ENCODE results near the gene LMNTD2. TPM values are rescaled to one million over a fixed set of nuclear protein-coding genes. Genes with fewer than 3 reads are reported as not detected.

The LMNTD2 gene
- total and polyA plus RNA-seq, 2 donors (not counting 3 experiments of a cell fraction or from before 2014, with no cell fraction given) = 2.1 to 2.6 TPM

DNA sequence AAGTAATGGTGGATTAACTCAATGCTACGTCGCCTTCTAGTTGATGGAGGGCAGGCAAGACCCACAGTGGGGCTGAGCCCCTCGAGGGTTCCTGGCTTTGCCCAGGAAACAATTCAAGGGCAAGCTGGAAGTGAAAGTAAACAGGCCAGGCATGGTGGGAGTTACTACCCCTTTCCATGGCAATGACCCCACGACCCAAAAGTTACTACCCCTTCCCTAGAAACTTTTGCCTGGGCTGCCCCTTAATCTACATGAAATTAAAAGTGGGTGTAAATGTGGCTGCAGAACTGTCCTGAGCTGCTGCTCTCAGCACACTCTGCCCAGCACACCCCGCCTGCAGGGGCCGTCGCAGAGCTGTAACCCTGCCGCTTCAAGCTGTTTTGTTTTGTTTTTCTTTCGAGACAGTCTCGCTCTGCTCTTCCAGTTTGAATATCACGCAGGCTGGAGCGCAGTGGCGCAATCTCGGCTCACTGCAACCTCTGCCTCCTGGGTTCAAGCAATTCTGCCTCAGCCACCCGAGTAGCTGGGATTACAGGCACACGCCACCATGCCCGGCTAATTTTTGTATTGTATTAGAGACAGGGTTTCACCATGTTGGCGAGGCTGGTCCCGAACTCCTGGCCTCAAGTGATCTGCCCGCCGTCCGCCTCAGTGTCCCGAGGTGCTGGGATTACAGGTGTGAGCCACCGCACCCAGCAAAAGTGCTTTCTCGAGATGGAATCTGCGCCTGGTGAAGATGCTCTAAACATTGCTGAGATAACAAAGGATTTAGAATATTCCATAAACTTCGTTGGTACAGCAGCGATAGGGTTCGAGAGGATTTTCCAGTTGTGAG lies 47.6 kb downstream of the LMNTD2 start:
- Histone ChIP-seq H3K9me3 (replicated peaks; ENCODE audit: control insufficient read depth, insufficient read depth, low read length) (no peaks in the 10 kb centered on the region), H3K27ac (ENCODE audit: insufficient read depth, low read depth, low read length) (no peak overlapping the region), H2AFZ (ENCODE audit: low read depth, low read length) (no peak overlapping the region), H3K4me1 (ENCODE audit: control insufficient read depth, extremely low read depth, insufficient read depth, low read length) (no peaks in the 10 kb centered on the region), H3K79me2 (ENCODE audit: control insufficient read depth, insufficient read depth, low read length) (peaks cover 2% of the 10 kb centered on the region), H3K4me2 (ENCODE audit: insufficient read depth, low read length) (no peak overlapping the region), H3K4me3 (replicated peaks in 1 of 3; ENCODE audit: insufficient read depth in 1 of 3, low read depth in 1 of 3, low read length in 3 of 3) (no peak overlapping the region), H4K20me1 (replicated peaks; ENCODE audit: control insufficient read depth, extremely low read depth, insufficient read depth, low read length) (no peaks in the 10 kb centered on the region), H3K36me3 (ENCODE audit: control insufficient read depth in 2 of 2, extremely low read depth in 1 of 2, insufficient read depth in 2 of 2, low read length in 2 of 2) (no peaks in the 10 kb centered on the region), H3K27me3 (ENCODE audit: control insufficient read depth in 2 of 2, insufficient read depth in 2 of 2, low read length in 2 of 2) (no peaks in the 10 kb centered on the region), H3K9me1 (replicated peaks; ENCODE audit: control insufficient read depth, extremely low read depth, insufficient read depth, low read length) (no peaks in the 10 kb centered on the region), H3K9ac (replicated peaks; ENCODE audit: extremely low read depth, insufficient read depth, low read length) (no peak overlapping the region)
- DNase-seq (ENCODE audit: low read depth, low spot score) = no peak
- intact Hi-C loops (cut with micrococcal nuclease) = no loop called here
- dilution Hi-C loops (cut with MboI; ENCODE audit: extremely low pct_ligation_motif_present, low sequenced_read_pairs) = no loop called here
- FAIRE-seq = no peak
- ChIA-PET CTCF (no interaction called here), POLR2A (no interaction called here)
- TF ChIP-seq POLR2A (IDR thresholded peaks at IDR 0.05; ENCODE audit: low read depth, low read length) = no peak
- no peak for TF ChIP-seq JUN (IDR thresholded peaks at IDR 0.05; ENCODE audit: borderline replicate concordance, insufficient read depth, insufficient read length, low read depth)
- TF ChIP-seq, protein P1, sequence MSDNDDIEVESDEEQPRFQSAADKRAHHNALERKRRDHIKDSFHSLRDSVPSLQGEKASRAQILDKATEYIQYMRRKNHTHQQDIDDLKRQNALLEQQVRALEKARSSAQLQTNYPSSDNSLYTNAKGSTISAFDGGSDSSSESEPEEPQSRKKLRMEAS (IDR thresholded peaks at IDR 0.05; ENCODE audit: insufficient read depth, insufficient read length) = no peak
- TF ChIP-seq, protein P2, sequence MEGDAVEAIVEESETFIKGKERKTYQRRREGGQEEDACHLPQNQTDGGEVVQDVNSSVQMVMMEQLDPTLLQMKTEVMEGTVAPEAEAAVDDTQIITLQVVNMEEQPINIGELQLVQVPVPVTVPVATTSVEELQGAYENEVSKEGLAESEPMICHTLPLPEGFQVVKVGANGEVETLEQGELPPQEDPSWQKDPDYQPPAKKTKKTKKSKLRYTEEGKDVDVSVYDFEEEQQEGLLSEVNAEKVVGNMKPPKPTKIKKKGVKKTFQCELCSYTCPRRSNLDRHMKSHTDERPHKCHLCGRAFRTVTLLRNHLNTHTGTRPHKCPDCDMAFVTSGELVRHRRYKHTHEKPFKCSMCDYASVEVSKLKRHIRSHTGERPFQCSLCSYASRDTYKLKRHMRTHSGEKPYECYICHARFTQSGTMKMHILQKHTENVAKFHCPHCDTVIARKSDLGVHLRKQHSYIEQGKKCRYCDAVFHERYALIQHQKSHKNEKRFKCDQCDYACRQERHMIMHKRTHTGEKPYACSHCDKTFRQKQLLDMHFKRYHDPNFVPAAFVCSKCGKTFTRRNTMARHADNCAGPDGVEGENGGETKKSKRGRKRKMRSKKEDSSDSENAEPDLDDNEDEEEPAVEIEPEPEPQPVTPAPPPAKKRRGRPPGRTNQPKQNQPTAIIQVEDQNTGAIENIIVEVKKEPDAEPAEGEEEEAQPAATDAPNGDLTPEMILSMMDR (IDR thresholded peaks at IDR 0.05; ENCODE audit: extremely low read depth in 1 of 2, insufficient read depth in 1 of 2, low read depth in 1 of 2, low read length in 2 of 2) = no peak
- no peak for TF ChIP-seq MYC (IDR thresholded peaks at IDR 0.05; ENCODE audit: low read depth, low read length)
- TF ChIP-seq FOS (IDR thresholded peaks at IDR 0.05; ENCODE audit: borderline replicate concordance, insufficient read depth, low read length) = no peak
- TF ChIP-seq EZH2 (IDR thresholded peaks at IDR 0.05; ENCODE audit: borderline replicate concordance, low read depth, low read length, severe bottlenecking) = no peak
- TF ChIP-seq GATA2 (IDR thresholded peaks at IDR 0.05; ENCODE audit: insufficient read depth, insufficient read length, low read depth, low read length) = no peak
- no peak for TF ChIP-seq POLR2AphosphoS5 (IDR thresholded peaks at IDR 0.05; ENCODE audit: insufficient read depth, low read depth, low read length)
- BruUV-seq (replicated peaks) = no TSS peak
